GM19372 (cell line): ENCODE data around the gene PTCHD1.

Experiments
- ATAC-seq: cut with Tn5 transposase; IDR thresholded peaks from one replicate; pipeline ENCODE4 v1.9.1; 2021; ENCODE audit warnings: mild to moderate bottlenecking, low read depth, moderate library complexity; ENCODE audit not compliant: unreplicated experiment

The PTCHD1 gene

GRCh38 chrX:23334848-23335599, at the start of gene PTCHD1:
Gene PTCHD1 (plus strand): TSS chrX:23334849. CDS start chrX:23334876, 27 bp downstream.
- no peak for ATAC-seq

GRCh38 chrX:23286731-23287130, 47.9 kb upstream of the PTCHD1 start:
- no peak for ATAC-seq

GRCh38 chrX:23287191-23287725, 47.4 kb upstream of the PTCHD1 start:
- no peak for ATAC-seq

- no peak for ATAC-seq
Measured at GRCh38 chrX:23292354-23292987, 42.2 kb upstream of the PTCHD1 start.

- ATAC-seq: no peak
Measured at GRCh38 chrX:23292988-23293651, 41.5 kb upstream of the PTCHD1 start.

GRCh38 chrX:23304881-23305280, 29.8 kb upstream of the PTCHD1 start:
- ATAC-seq: no peak

GRCh38 chrX:23311731-23312130, 22.9 kb upstream of the PTCHD1 start:
- ATAC-seq: no peak

GRCh38 chrX:23312136-23312535, 22.5 kb upstream of the PTCHD1 start:
- no peak for ATAC-seq

- peak; percentile 78 for ATAC-seq
Measured at GRCh38 chrX:23317799-23318724, 16.6 kb upstream of the PTCHD1 start.

GRCh38 chrX:23327104-23327503, 7.5 kb upstream of the PTCHD1 start:
- ATAC-seq: no peak

- ATAC-seq: no peak
Measured at GRCh38 chrX:23331701-23332100, 2.9 kb upstream of the PTCHD1 start.

GRCh38 chrX:23332101-23332887, 2.4 kb upstream of the PTCHD1 start:
- ATAC-seq: no peak

- ATAC-seq: no peak
Measured at GRCh38 chrX:23332888-23333821, 1.5 kb upstream of the PTCHD1 start.

GRCh38 chrX:23333842-23334520, 668 bp upstream of the PTCHD1 start:
- no peak for ATAC-seq

GRCh38 chrX:23334521-23334847, 165 bp upstream of the PTCHD1 start:
- no peak for ATAC-seq

- no peak for ATAC-seq
Measured at GRCh38 chrX:23338334-23338733, 3.7 kb downstream of the PTCHD1 start.

- no peak for ATAC-seq
Measured at GRCh38 chrX:23341452-23341851, 6.8 kb downstream of the PTCHD1 start.
